GM18873 (cell line): ENCODE results near the gene CRYBG3.

Experiments used
- ATAC-seq: cut with Tn5 transposase; IDR thresholded peaks from one replicate; pipeline ENCODE4 v1.9.1; 2021; ENCODE audit warnings: mild to moderate bottlenecking, moderate library complexity, moderate number of reproducible peaks; ENCODE audit not compliant: unreplicated experiment, low FRiP score

The CRYBG3 gene

DNA sequence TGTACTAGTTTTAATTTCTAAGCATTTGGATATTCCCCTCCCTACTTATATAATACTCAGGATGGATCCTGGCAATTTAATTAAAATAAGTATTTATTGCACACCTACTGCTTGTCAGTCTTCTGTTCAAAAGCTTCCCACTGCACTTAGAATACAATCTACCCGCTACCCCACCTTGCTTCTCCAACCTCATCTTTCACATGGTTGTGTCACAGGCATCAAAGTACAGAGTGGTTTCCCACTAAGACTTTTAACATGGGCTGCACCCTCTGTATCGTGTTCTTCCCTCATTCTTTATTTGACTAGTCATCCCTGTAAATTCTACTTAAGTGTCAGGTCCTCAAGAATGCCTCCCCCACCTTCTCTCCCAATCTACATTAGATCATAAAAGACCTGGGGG lies 115.4 kb downstream of the CRYBG3 start:
- ATAC-seq: no peak

DNA sequence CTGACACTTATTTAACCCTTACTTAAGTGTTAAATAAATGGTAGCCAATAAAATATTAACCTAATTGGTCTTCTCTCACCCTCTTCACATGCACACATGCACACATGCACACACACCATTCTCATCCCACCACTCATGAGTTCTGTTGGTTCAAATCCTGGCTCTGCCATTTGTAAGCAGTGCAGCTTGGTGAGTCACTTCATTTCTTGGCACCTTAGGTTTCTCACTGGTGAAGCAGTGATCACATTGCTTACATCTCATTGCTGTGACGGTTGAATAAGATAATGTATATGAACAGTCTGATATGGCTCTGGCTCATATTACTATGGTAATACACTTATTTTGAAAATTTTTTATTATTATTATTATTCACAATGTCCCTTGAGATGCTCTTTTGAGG lies 116.6 kb downstream of the CRYBG3 start:
- ATAC-seq: no peak

DNA sequence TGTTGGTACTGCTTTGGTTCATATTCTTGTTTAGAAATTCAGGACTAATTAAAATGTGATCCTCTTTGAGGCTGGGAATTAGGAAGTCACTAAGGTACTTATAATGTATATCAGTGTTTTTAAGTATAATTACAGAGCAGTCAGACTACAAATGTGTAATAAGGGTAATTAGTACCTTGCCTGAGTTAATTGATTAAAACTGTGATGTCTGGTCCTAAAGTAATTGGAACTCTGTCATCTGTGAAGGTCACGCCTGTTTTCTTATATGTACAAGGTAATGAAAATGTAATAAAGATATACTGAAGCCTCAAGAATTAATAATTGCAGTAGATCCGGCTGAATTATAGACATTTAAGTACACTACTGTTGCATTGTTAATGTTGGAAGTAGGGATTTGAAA lies 117.6 kb downstream of the CRYBG3 start:
- ATAC-seq: no peak

DNA sequence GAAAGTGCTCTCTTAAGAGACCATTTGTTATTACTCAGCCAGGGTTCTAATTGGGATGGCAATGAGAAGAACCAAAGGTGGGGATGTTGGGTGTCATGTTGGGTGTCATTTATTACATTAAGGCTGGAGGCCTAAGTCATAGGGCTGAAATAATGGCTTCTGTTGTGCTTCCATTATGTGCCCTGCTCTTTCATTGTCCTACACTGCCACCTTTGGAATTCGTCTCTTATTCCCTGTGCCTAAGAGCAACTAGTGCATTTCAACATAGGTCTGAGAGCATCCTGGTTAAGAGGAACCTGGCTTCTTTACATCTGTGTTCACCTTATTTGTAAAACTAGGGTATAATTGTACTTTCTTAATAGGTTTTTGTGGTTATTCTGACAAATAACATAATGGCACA lies 118.2 kb downstream of the CRYBG3 start:
- ATAC-seq: no peak

DNA sequence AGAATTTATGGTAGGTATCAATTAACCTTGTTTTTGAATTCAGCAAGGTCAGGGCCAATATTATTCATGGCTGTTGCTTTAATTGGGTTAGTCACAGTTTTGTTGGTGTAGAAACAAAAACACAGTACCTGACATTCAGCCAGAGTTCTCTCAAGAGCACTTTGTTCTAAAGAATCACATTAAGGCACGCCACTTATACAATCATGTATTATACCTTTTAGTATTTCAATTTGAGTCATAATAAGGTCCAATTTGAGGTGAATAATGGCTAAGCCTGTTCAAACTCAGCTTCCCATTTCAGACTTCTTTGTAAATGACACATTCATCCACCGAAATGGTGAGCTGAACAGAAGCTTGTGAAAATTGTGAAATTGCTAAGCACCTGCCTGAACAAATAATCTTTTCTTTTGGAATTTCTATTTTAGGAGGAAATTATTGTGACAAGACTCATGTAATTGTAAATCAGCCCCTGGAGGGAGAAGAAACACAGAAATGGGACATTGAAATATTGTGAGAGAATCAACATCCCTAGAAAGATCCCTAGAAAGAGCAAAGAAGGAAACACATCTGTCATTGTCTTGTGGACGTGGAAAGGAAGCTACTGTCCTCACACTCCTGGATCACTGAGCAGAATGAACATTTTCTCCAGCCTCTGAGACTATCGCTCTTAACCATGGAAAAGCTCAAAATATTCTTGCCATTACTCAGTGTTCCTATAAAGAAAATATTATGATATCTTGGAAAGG lies 121.2 kb downstream of the CRYBG3 start:
- ATAC-seq: no peak

DNA sequence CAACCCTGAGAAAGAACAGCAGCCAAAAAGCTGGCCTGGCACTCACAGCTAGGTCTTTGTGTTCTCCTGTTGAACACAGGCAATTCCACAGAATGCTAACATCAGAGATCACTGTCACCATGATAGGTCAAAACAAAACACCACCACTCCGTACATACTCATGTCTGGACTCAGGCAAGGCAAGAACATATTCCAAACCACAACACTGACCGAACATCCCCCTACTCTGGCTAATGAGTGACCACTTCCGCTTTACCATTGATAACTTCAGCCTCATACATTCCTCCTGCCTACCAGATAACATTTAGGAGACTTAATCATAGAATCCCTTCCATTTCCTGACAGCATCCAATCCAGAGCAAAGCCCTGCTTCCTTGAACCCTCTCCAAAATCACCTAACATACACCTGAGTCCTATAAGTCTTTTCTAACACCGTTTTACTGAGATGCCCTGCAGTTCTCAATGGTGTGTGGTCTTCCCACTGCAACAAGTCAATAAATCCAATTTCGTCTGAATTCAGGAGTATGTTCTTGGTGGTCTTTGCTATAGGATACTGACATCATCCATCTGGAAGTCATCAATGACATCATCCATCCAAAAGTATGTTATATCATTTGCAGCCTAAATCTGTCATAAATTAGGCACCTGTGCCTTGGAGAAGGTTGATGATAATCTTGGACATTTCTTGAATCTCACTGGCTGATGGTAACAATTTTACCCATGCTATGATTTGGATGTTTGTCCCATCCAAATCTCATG lies 126.7 kb downstream of the CRYBG3 start:
- ATAC-seq: no peak

DNA sequence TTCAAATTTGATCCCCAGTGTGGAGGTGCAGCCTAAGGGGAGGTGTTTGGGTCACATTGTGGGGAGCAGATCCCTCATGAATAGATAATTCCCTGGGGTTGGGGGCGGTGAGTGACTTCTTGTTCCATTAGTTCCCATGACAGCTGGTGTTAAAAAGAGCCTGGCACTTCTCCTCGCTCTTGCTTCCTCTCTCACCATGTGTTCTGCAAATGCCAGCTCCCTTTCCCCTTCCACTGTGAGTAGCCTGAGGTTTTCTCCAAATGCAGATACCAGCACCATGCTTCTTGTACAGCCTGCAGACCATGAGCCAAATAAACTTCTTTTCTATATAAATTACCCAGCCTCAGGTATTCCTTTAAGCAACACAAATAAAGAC lies 127.3 kb downstream of the CRYBG3 start:
- ATAC-seq: no peak

DNA sequence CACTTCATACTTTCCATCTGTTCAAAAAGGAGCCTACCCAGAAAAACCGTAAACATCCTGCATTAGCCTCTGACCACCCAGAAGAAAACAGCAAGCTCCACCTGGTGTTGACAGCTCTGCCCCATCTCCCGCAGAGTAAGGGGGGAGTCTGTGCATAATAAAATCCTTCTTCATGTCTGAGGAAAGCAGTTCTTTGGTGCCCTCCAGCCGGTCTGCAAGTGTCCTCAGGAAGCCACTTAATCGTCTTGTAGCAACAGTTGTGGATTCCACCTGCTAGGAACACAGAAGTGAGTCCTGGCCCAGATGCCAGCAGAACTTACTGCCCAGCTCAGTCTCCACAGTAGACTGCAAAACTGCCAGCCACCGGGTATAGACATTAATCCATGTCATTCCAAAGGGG lies 127.9 kb downstream of the CRYBG3 start:
- no peak for ATAC-seq

DNA sequence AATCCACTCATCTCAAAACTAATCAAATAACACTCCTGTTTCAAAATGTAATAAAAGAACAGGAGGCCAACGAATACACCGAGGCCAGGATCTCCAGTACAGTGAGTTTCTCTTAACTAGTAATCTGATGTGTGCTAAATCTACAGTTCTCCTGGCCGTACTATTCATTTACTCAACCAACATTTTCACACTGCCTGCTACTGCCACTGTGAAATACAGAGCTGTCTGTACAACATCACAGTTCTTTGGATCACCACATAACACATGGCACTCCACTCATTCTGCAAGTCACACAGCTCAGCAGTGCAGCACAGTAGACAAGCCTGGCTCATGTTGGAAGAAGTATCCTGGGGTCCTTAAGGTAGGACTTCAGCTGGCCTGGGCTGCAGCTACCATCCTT lies 128.5 kb downstream of the CRYBG3 start:
- no peak for ATAC-seq

DNA sequence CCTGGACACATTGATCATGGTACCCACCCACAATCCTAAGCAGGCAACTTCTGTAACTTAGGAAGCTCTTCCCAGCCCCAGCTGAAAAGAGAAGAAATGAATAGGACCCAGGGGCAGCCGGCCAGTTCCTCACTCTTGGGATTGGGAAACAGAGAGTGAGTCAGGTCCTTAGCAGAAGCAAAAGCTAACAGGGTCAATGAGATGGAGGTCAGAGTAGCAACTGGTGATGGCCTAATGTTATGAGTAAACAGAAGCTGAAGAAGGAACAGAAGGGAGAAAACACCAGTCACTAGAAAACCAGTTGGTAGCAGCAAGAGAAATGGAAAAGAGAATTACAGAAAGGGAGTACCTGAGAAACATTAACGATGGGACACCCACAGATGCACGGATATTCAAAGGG lies 130.5 kb downstream of the CRYBG3 start:
- no peak for ATAC-seq

DNA sequence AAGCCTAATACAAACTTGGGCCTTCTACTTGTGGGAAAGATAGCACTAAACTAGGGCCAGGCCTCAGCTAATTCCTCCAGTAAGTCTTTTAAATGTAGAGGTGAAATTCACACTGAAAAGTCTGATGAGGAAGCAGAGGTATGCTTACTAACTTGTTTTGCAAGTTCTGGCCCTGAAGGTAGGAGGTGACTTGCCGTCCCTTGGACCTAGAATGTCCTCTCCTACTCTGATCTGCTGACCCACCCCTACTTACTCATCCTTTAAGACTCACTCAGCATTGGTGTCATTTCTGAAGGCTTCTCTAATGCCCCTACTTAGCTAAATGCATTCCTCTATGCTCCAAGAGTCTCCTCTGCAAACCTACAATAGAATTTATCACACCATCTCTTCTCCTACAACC lies 131.1 kb downstream of the CRYBG3 start:
- ATAC-seq: no peak

DNA sequence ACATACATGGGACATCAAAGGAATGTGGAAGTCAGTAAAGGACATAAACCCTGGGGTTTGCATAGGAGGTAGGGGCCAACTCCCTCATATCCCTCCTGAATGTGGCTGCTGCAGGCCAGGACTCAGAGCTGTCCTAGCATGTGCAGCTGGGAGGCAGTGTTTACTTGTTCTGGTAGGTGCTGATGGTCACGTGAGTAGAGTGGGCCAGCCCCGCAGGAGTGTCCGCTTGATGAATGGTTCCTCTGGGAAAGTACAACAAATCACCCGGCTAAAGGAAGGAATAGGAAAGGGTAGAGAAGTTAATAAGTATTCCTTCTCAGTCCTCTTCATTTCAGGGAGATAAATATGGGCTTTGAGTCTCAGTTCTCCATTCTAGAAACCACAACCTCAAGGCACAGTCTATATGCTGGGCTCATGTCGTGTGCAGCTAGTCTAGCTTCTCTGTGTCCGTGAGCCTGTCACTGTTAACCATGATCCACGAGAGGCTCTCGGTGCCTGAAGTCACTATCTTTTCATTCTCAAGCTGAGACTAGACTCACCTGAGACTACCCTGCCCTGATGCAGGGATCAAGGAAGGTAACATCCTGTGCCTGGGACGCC lies 132.5 kb downstream of the CRYBG3 start:
- no peak for ATAC-seq

DNA sequence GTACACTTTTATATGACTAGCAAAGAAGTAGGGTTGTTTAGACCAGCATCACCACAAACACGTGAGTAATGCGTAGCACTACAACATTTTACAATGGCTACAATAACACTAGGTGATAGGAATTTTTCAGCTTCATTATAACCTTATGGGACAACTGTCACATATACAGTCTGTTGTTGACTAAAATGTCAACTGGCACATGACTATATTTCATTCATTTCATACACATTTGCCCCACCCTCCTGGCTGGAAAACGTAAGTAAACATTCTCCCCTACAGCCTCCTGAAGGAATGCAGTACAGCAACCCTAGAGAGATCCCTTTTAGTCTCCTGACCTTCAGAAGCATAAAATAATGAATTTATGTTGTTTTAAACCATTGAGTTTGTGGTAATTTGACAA lies 134.2 kb downstream of the CRYBG3 start:
- no peak for ATAC-seq

DNA sequence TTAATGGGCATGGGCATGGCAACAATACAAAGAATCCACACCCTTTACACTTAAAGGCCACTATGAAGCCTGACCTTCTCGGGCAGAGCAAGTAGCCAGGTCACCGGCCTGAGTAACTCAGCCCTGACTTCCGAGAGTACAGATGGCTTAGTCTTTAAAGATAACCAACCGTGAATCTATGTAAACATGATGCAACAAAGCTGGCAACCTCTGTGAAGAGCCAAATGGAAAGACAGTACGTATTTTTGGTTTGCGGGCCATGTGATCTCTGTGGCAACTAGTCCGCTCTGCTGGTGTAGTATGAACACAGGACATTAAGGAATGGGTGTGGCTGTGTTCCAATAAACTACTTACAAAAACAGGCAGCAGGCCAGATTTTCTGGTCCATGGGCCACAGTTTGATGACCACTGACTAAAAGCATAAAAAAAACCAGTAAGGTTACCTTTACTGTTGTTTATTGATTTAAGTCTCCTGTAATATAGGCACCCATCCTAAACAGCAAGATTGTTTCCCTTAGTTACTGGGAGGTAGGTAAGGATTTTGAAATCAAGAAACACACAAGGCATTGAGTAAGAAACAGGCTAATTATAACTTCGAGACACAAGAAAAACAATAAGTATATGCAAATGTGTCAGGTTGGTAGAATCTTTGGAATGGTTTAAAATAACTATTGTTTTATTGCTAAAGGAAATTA lies 136.0 kb downstream of the CRYBG3 start:
- ATAC-seq: no peak

DNA sequence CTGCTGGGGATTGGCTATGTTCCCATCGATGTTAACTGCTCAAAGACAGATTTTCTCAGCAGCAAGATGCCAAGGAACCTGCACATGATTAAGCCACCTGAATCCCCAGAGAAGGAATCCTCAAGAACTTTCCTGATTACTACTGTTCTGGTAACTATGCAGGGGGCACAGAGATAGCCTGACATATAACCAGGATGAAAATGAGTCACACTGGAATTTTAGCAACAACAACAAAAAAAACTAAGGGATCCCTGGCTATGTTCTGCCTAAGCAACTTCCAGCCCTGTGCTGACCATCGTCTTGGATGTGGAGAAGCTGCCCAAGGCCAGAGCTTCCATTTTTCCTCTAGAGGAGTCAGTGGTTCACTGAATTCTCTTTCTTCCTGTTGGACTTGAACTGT lies 136.6 kb downstream of the CRYBG3 start:
- ATAC-seq: no peak

DNA sequence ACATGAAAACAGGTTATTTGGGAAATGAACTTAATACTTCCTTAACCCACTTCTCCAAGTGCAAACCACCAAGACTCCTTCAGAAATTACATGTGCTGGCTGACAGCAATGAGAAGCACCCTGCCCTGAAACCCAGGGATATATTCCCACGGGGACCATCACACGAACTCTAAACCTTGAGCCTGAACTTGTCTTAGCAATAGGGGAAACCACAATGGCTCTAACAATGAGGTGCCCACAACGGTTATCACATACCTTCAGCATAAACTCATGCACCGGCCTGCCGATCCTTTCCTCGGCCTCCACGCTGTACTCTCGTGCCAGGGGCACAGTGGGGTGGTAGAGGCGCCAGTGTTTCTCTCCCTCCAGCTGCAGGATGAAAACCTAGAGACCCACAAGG lies 137.0 kb downstream of the CRYBG3 start:
- no peak for ATAC-seq

DNA sequence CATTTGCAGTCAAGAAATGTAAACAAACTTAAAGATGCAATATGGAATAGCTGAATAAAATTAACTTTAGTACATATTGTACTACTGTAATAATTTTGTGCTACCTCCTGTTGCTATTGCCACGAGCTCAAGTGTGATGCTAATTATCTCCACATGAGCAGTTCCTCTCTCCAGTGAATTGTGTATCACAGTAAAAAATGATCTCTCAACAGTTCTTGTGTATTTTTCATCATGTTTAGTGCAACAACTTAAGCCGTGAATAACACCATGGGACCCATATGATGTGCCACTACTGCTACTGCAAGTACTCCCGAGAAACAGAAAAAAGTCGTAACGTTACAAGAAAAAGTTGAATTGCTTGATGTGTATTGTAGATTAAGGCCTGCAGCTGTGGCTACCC lies 138.1 kb downstream of the CRYBG3 start:
- ATAC-seq: no peak

DNA sequence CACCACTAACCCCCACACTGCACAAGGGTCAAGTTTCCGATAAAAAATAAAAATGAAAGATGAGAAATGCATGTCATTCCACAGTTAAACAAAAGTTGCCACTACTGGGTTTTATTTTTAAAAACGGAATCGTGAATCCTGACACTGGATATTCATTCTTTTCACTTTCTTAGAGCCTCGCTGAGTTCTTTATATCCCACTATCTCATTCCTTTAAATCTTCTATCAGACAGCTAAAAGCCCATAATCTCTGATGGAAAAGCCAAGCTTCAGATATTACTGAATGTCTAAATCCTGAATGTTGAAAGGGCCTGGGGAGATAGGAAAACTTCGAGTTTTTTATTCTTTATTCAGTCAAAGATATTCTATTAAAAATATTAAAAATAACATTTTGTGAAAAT lies 138.7 kb downstream of the CRYBG3 start:
- ATAC-seq: no peak

DNA sequence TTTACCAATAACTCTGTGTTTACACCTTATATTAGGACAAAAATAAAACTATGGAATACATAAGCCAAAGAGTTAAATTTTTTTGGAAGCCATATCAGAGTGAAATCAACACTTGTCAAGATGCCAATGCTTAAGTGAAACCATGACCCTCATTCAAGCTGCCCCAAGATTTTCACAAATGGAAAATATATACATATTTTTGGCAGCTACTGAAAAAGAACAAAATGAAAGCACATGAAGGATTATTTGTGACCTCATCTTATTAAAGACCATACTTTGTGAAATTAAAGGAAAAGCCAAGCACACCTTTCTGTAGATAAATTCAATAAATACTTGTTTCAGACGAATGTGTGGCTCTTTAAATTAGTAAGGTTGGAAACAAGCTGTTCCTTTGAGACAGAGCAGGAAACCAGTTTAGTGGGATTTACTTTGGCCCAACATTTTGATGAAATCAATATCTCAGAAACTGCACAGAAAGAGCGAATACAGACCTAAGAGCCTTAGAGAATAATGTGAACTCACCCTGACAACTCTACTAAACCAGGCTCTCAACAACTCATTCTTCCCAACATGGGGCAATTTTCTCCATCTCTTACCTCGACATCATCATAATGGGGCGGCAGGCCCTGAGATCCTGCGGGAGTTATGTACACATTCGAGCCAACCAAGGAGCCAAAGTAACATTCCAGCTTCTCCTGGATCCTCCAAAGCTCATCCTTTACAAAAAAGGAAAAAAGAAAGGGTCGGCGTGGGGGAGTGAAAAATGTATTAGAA lies 139.4 kb downstream of the CRYBG3 start:
- no peak for ATAC-seq

DNA sequence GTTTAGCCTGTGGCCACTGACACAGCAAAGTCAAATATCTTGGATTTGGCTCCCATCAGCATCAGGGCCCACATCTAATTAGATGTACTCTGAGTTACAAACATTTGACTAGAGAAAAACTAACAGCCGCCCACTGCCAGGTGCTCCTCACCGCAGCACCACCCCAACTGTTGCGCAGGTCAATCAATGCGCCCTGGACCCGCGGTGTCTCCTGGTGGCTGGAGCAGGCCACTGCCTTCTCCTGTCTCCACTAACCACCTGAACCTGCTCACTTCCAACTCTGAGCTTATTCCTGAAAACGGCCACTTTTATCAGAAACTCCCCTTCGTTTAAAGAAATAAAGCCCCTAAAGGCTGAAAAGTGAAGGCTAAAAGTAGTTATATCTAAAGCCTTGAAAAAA lies 146.2 kb downstream of the CRYBG3 start:
- no peak for ATAC-seq

DNA sequence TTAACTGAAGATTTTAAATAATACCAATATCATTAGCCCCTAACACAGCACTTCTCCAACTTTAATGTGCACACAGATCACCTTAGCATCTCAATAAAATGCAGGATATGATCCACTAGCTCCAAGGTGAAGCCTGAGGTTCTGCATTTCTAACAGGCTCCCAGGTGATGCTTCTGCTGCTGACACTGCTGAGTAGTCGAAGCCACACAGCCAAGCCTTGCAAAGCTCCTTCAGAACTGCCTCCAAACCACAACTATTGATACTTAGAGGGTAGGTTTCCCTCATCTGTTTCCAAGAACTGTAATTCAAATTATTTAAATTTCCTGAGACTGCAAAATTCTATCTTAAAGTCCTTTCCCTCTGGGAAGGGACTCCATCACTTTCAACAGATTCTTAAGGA lies 146.6 kb downstream of the CRYBG3 start:
- ATAC-seq: no peak
